PC-9 (cell line): ENCODE results near the gene SCAF8. TPM values are rescaled to one million over a fixed set of nuclear protein-coding genes. Genes with fewer than 3 reads are reported as not detected.
"Not testable (repeated sequence)": the region's sequence is repeated elsewhere in the genome, so short reads cannot be mapped to it uniquely, and the experiment has no call there.

Source experiments
- BruUV-seq: library from RNA; stranded (reverse); fragments of 400-500 nt; replicated peaks from 2 replicates; lab custom pipeline; 2021; lab: Mats Ljungman, UMichigan
- CTCF ChIA-PET: fragments of 300-600 bp; sonication (Branson Sonifier 250); formaldehyde crosslinking; loops from one replicate; lab custom pipeline; 2022; ENCODE audit warnings: antibody characterized with exemption; lab: Charles Lee
- POLR2A ChIA-PET: fragments of 300-600 bp; sonication (Branson Sonifier 250); formaldehyde crosslinking; loops from one replicate; lab custom pipeline; 2022; ENCODE audit warnings: antibody characterized with exemption; ENCODE audit not compliant: unreplicated experiment; lab: Charles Lee
- DNase-seq, 2 experiments: peaks; one replicate each; pipeline versions ENCODE4 v3.0.0 to v3.0.0-alpha.2; 2015 to 2022; ENCODE audit warnings: mixed read lengths in 1 of 2
- H2AFZ ChIP-seq: fragments of 200-600 bp; sonication (generic); 2 replicates; pipeline ENCODE4 v1.8.1; 2017; ENCODE audit warnings: antibody characterized with exemption
- H3F3A ChIP-seq: fragments of 200-600 bp; sonication (generic); 2 replicates; pipeline ENCODE4 v1.8.1; 2017; ENCODE audit warnings: antibody characterized with exemption, mild to moderate bottlenecking, low read depth; ENCODE audit not compliant: insufficient read depth
- H3K27ac ChIP-seq: fragments of 200-600 bp; sonication (generic); 2 replicates; pipeline ENCODE4 v1.6.1; 2016; ENCODE audit warnings: mixed run types
- H3K27me3 ChIP-seq: fragments of 200-600 bp; sonication (generic); 2 replicates; pipeline ENCODE4 v1.6.1; 2016; ENCODE audit warnings: low read depth, mixed run types; ENCODE audit not compliant: insufficient read depth
- H3K36me3 ChIP-seq: fragments of 200-600 bp; sonication (generic); 2 replicates; pipeline ENCODE4 v1.6.1; 2016; ENCODE audit warnings: low read depth, mixed run types
- H3K4me1 ChIP-seq: fragments of 200-600 bp; sonication (generic); replicated peaks from 2 replicates; pipeline ENCODE4 v1.6.1; 2016; ENCODE audit warnings: mixed run types; ENCODE audit not compliant: insufficient read depth
- H3K4me2 ChIP-seq: fragments of 200-600 bp; sonication (generic); 2 replicates; pipeline ENCODE4 v1.6.1; 2017; ENCODE audit warnings: mixed run types
- H3K4me3 ChIP-seq: fragments of 200-600 bp; sonication (generic); 2 replicates; pipeline ENCODE4 v1.6.1; 2016; ENCODE audit warnings: mixed run types
- H3K79me2 ChIP-seq: fragments of 200-600 bp; sonication (generic); 2 replicates; pipeline ENCODE4 v1.6.1; 2017; ENCODE audit warnings: low read depth, mixed run types
- H3K9me2 ChIP-seq: fragments of 200-600 bp; sonication (generic); 2 replicates; pipeline ENCODE4 v1.8.1; 2017; ENCODE audit warnings: mild to moderate bottlenecking; ENCODE audit not compliant: insufficient read depth
- H3K9me3 ChIP-seq: fragments of 200-600 bp; sonication (generic); 2 replicates; pipeline ENCODE4 v1.8.1; 2016; ENCODE audit warnings: low read depth; ENCODE audit not compliant: insufficient read depth
- H4K20me1 ChIP-seq: fragments of 200-600 bp; sonication (generic); 2 replicates; pipeline ENCODE4 v1.8.1; 2017; ENCODE audit not compliant: insufficient read depth
- CTCF ChIP-seq: fragments of 200-600 bp; sonication (generic); conservative IDR thresholded peaks from 2 replicates; pipeline ENCODE4 v1.6.1; 2017; ENCODE audit warnings: mixed run types, antibody characterized with exemption, mild to moderate bottlenecking, moderate library complexity
- EZH2 ChIP-seq: fragments of 200-600 bp; sonication (generic); IDR thresholded peaks from 2 replicates; pipeline ENCODE4 v1.8.0; 2017; ENCODE audit warnings: antibody characterized with exemption, low read depth
- intact Hi-C: fragments of 100-400 bp; cut with micrococcal nuclease; formaldehyde crosslinking; loops from one replicate; pipeline ENCODE4 v1.10.0; 2022; ENCODE audit not compliant: unreplicated experiment
- total RNA-seq: library from RNA; stranded (reverse); gene quantifications from 2 replicates; pipeline ENCODE4 v1.2.3, GENCODE V29; 2021

The SCAF8 gene
- total RNA-seq, 1 experiment from 2014 or later: 22.7 TPM

DNA sequence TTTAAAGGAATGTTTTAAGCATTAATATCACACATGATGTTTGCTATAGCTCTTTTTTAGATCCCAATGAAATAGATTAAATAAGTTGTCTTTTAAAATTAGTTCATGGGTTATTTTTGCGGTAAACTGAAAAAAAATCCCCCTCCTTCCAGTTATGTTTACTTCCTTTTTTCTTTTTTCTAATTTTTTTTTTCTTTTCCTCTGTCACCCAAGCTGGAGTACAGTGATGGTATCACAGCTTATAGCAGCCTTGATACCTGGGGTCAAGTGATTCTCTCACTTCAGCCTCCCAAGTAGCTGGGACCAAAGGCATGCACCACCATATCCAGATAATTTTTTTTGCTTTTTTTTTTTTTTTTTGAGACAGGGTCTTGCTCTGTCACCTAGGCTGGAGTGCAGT lies 17.8 kb upstream of the SCAF8 start:
- intact Hi-C loops: no loop called here
- Histone ChIP-seq H3K4me1 (no peaks in the 10 kb centered on the region), H3K27ac (no peak overlapping the region), H3F3A (no peaks in the 10 kb centered on the region), H4K20me1 (no peaks in the 10 kb centered on the region), H3K9me3 (no peaks in the 10 kb centered on the region), H3K9me2 (no peaks in the 10 kb centered on the region), H3K4me3 (no peak overlapping the region), H3K79me2 (no peaks in the 10 kb centered on the region), H3K27me3 (no peaks in the 10 kb centered on the region), H3K4me2 (no peak overlapping the region), H2AFZ (no peak overlapping the region), H3K36me3 (no peaks in the 10 kb centered on the region)
- ChIA-PET CTCF (no interaction called here), POLR2A (no interaction called here)
- no TSS peak for BruUV-seq
- TF ChIP-seq CTCF (no peak), EZH2 (no peak)
- no peak for DNase-seq

DNA sequence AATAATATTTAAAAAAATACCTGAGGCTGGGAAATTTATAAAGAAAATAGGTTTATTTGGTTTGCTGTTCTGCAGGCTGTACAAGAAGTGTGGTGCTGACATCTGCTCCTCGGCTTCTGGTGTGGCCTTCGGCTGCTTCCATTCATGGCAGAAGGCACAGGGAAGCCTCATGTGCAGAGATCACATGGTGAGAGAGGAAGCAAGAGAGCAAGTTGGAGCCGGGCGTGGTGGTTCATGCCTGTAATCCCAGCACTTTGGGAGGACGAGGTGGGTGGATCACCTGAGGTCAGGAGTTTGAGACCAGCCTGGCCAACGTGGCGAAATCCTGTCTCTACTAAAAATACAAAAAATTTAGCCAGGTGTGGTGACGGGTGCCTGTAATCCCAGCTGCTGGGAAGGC lies 16.9 kb upstream of the SCAF8 start:
- H3K27me3 ChIP-seq, H3K36me3 ChIP-seq, H3K9me2 ChIP-seq, H2AFZ ChIP-seq, H3K4me2 ChIP-seq, DNase-seq, BruUV-seq, H3K27ac ChIP-seq, CTCF ChIA-PET, H3K79me2 ChIP-seq, H3F3A ChIP-seq, H3K4me3 ChIP-seq, intact Hi-C loops, H3K9me3 ChIP-seq, H4K20me1 ChIP-seq, H3K4me1 ChIP-seq, POLR2A ChIA-PET: not testable (repeated sequence)

DNA sequence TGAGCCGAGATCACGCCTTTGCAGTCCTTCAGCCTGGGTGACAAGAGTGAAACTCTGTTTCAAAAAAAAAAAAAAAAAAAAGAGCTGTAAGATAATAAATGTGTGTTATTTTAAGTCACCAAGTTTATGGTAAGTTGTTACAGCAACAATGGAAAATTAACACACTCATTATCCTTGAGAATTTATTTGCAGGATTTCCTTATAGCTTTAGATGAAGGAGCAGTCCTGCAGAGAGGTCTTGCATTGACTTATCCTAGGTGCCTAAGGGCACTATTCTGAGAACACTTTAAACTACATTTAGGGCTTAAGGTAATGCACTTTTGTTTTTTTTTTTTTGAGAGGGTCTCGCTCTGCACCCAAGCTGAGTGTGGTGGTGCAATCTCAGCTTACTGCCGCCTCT lies 13.8 kb upstream of the SCAF8 start:
- TF ChIP-seq CTCF (no peak), EZH2 (no peak)
- no peaks in the 10 kb centered on the region for H3K79me2 ChIP-seq
- H3K9me2 ChIP-seq: no peaks in the 10 kb centered on the region
- H2AFZ ChIP-seq: no peak overlapping the region
- no peak overlapping the region for H3K4me2 ChIP-seq
- ChIA-PET POLR2A (interaction anchor here (0.7 kb wide), 1 partner anchor 296 kb away, joined by 3 read pairs; no protein-coding TSS in a partner anchor), CTCF (interaction anchor here (0.7 kb wide), 1 partner anchor 327 kb away, joined by 4 read pairs; no protein-coding TSS in a partner anchor)
- no peaks in the 10 kb centered on the region for H3F3A ChIP-seq
- no peaks in the 10 kb centered on the region for H3K4me1 ChIP-seq
- DNase-seq: no peak
- no peaks in the 10 kb centered on the region for H3K9me3 ChIP-seq
- no peak overlapping the region for H3K4me3 ChIP-seq
- H4K20me1 ChIP-seq: no peaks in the 10 kb centered on the region
- H3K27ac ChIP-seq: no peak overlapping the region
- intact Hi-C loops: no loop called here
- no peaks in the 10 kb centered on the region for H3K36me3 ChIP-seq
- H3K27me3 ChIP-seq: no peaks in the 10 kb centered on the region
- no TSS peak for BruUV-seq

GRCh38 chr6:154719854-154720253 lies 13.4 kb upstream of the SCAF8 start:
- Histone ChIP-seq H3K27me3 (no peaks in the 10 kb centered on the region), H3F3A (no peaks in the 10 kb centered on the region), H3K9me2 (no peaks in the 10 kb centered on the region), H3K36me3 (no peaks in the 10 kb centered on the region), H2AFZ (no peak overlapping the region), H3K79me2 (no peaks in the 10 kb centered on the region), H3K4me3 (no peak overlapping the region), H3K4me1 (no peaks in the 10 kb centered on the region), H3K9me3 (no peaks in the 10 kb centered on the region), H3K27ac (no peak overlapping the region), H4K20me1 (no peaks in the 10 kb centered on the region), H3K4me2 (no peak overlapping the region)
- DNase-seq: no peak
- ChIA-PET CTCF (interaction anchor here (0.7 kb wide), 1 partner anchor 328 kb away, joined by 4 read pairs; no protein-coding TSS in a partner anchor), POLR2A (no interaction called here)
- intact Hi-C loops: no loop called here
- TF ChIP-seq CTCF (no peak), EZH2 (no peak)
- no TSS peak for BruUV-seq
